Fibroblast of mammary gland (primary cell): Measurements from ENCODE around the gene TBXAS1.
A peak's percentile ranks its signal among the peaks of the same experiment; 100 is the strongest.

Experiments
- DNase-seq: peaks from one replicate; pipeline ENCODE4 v3.0.0-alpha.2; 2010; ENCODE audit warnings: low read depth
- H3K4me3 ChIP-seq: 2 replicates; pipeline ENCODE4 v1.5.1; 2011; ENCODE audit warnings: low read depth, mild to moderate bottlenecking, low read length, moderate library complexity; ENCODE audit not compliant: control insufficient read depth
- CTCF ChIP-seq: conservative IDR thresholded peaks from 2 replicates; pipeline ENCODE4 v1.5.1; 2011; ENCODE audit warnings: low read depth, low read length, inconsistent platforms; ENCODE audit not compliant: control insufficient read depth, insufficient read depth

Gene TBXAS1

GRCh38 chr7:139852482-139852845 lies 23.4 kb downstream of the TBXAS1 start:
- H3K4me3 ChIP-seq = no peak overlapping the region

GRCh38 chr7:139853506-139854123 lies 24.6 kb downstream of the TBXAS1 start:
- no peak overlapping the region for H3K4me3 ChIP-seq
- TF ChIP-seq CTCF = no peak
- DNase-seq = peak; percentile 99

More at GRCh38 chr7:139852482-139852845, 23.4 kb downstream of the TBXAS1 start:
- no peak for DNase-seq
- no peak for TF ChIP-seq CTCF

- DNase-seq = peak; percentile 99
These were observed 25.1 kb downstream of the TBXAS1 start for GRCh38 chr7:139854124-139854511.

GRCh38 chr7:139854803-139855497 lies 25.9 kb downstream of the TBXAS1 start:
- no peak for TF ChIP-seq CTCF
- no peak for DNase-seq
- H3K4me3 ChIP-seq = no peak overlapping the region

More at GRCh38 chr7:139854124-139854511, 25.1 kb downstream of the TBXAS1 start:
- no peak for TF ChIP-seq CTCF
- no peak overlapping the region for H3K4me3 ChIP-seq

GRCh38 chr7:139855498-139856270 lies 26.6 kb downstream of the TBXAS1 start:
- no peak for DNase-seq
- TF ChIP-seq CTCF = no peak

GRCh38 chr7:139857791-139858190 lies 28.7 kb downstream of the TBXAS1 start:
- DNase-seq = no peak
- no peak overlapping the region for H3K4me3 ChIP-seq
- TF ChIP-seq CTCF = no peak

More at GRCh38 chr7:139855498-139856270, 26.6 kb downstream of the TBXAS1 start:
- H3K4me3 ChIP-seq = no peak overlapping the region
